Gastroesophageal sphincter (tissue), 3 donors: Measurements from ENCODE around the gene CENATAC.

Experiments used
- CTCF ChIP-seq, 4 experiments: fragments of 200-600 bp in 2 of 4; fragments of 450-650 bp in 2 of 4; sonication (generic) in 1 of 4; IDR thresholded peaks; one replicate each; pipeline ENCODE4 v1.5.1; 2017 to 2019; ENCODE audit warnings: antibody characterized with exemption in 4 of 4, mild to moderate bottlenecking in 2 of 4, moderate library complexity in 2 of 4
- EP300 ChIP-seq: sonication (generic); formaldehyde crosslinking; IDR thresholded peaks from one replicate; pipeline ENCODE4 v1.6.1; 2017; ENCODE audit warnings: antibody characterized with exemption, mild to moderate bottlenecking
- POLR2A ChIP-seq, 2 donors: fragments of 450-650 bp; IDR thresholded peaks; one replicate each; pipeline ENCODE4 v1.6.1; 2017; ENCODE audit warnings: antibody characterized with exemption in 2 of 2, mild to moderate bottlenecking in 2 of 2, moderate library complexity in 1 of 2
- POLR2AphosphoS5 ChIP-seq: sonication (generic); formaldehyde crosslinking; IDR thresholded peaks from one replicate; pipeline ENCODE4 v1.6.1; 2017; ENCODE audit warnings: antibody characterized with exemption

- TF ChIP-seq CTCF (IDR thresholded peaks at IDR 0.05), result peak in 2 of 4 experiments; percentile 4 to 36
- no peak for TF ChIP-seq POLR2A (IDR thresholded peaks at IDR 0.05)
- no peak for TF ChIP-seq POLR2AphosphoS5
- TF ChIP-seq EP300, result no peak
These were observed 67.4 kb downstream of the CENATAC start for GRCh38 chr11:119065369-119065768.
